Colonic mucosa (tissue), 4 donors: ENCODE results near the gene DUSP15. TPM values are rescaled to one million over a fixed set of nuclear protein-coding genes. Genes with fewer than 3 reads are reported as not detected.
"Not testable (repeated sequence)": the region's sequence is repeated elsewhere in the genome, so short reads cannot be mapped to it uniquely, and the experiment has no call there.

Experiments
- DNase-seq: peaks from one replicate; pipeline ENCODE4 v3.0.0-alpha.2; 2020
- H3K27ac ChIP-seq: fragments of 200-600 bp; one replicate; pipeline ENCODE4 v1.8.0; 2021
- H3K27me3 ChIP-seq: fragments of 200-600 bp; one replicate; pipeline ENCODE4 v1.8.0; 2021
- H3K36me3 ChIP-seq: fragments of 200-600 bp; one replicate; pipeline ENCODE4 v1.8.0; 2021
- H3K4me1 ChIP-seq: fragments of 200-600 bp; one replicate; pipeline ENCODE4 v1.8.0; 2021; ENCODE audit warnings: mild to moderate bottlenecking
- H3K4me3 ChIP-seq: fragments of 200-600 bp; one replicate; pipeline ENCODE4 v1.8.0; 2021
- H3K9ac ChIP-seq, 2 donors: one replicate each; pipeline ENCODE4 v1.7.0; 2013; ENCODE audit warnings: control low read depth in 2 of 2, low read depth in 2 of 2, low read length in 2 of 2
- H3K9me3 ChIP-seq: fragments of 200-600 bp; one replicate; pipeline ENCODE4 v1.8.0; 2021
- intact Hi-C: fragments of 100-400 bp; cut with DNase I; formaldehyde crosslinking; loops from one replicate; pipeline ENCODE4 v1.14.1; 2022
- total RNA-seq, 2 donors: library from RNA; stranded (reverse); fragmentation: NEBNext Ultra II Directional in 1 of 2; extraction: Animal tissue kit (Norgen Biotek cat#: 25700) in 1 of 2; gene quantifications; one replicate each; pipeline ENCODE4 v1.2.1, GENCODE V29; 2021
- TF ChIP-seq, protein P1 (sequence below): fragments of 200-600 bp; IDR thresholded peaks from one replicate; pipeline ENCODE4 v1.8.0; 2022; ENCODE audit warnings: antibody characterized with exemption, mild to moderate bottlenecking
- donor health status: healthy.
- donor health status: DM: no; HTN: no; CAD: no.
- donor health status: DM: no; HTN: no; CAD: no.

The DUSP15 gene
- total RNA-seq, 2 donors from 2014 or later = 0.59 to 0.74 TPM

- no peaks in the 10 kb centered on the region for H3K9me3 ChIP-seq
- no peak overlapping the region for H3K27ac ChIP-seq
- H3K4me3 ChIP-seq = no peak overlapping the region
- intact Hi-C loops = no loop called here
- no peak overlapping the region for H3K9ac ChIP-seq
- DNase-seq = no peak
- TF ChIP-seq, protein P1, sequence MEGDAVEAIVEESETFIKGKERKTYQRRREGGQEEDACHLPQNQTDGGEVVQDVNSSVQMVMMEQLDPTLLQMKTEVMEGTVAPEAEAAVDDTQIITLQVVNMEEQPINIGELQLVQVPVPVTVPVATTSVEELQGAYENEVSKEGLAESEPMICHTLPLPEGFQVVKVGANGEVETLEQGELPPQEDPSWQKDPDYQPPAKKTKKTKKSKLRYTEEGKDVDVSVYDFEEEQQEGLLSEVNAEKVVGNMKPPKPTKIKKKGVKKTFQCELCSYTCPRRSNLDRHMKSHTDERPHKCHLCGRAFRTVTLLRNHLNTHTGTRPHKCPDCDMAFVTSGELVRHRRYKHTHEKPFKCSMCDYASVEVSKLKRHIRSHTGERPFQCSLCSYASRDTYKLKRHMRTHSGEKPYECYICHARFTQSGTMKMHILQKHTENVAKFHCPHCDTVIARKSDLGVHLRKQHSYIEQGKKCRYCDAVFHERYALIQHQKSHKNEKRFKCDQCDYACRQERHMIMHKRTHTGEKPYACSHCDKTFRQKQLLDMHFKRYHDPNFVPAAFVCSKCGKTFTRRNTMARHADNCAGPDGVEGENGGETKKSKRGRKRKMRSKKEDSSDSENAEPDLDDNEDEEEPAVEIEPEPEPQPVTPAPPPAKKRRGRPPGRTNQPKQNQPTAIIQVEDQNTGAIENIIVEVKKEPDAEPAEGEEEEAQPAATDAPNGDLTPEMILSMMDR = no peak
- H3K27me3 ChIP-seq = no peaks in the 10 kb centered on the region
- no peaks in the 10 kb centered on the region for H3K36me3 ChIP-seq
- no peaks in the 10 kb centered on the region for H3K4me1 ChIP-seq
Measured at GRCh38 chr20:31831211-31831610, 39.1 kb downstream of the DUSP15 start.

DNA sequence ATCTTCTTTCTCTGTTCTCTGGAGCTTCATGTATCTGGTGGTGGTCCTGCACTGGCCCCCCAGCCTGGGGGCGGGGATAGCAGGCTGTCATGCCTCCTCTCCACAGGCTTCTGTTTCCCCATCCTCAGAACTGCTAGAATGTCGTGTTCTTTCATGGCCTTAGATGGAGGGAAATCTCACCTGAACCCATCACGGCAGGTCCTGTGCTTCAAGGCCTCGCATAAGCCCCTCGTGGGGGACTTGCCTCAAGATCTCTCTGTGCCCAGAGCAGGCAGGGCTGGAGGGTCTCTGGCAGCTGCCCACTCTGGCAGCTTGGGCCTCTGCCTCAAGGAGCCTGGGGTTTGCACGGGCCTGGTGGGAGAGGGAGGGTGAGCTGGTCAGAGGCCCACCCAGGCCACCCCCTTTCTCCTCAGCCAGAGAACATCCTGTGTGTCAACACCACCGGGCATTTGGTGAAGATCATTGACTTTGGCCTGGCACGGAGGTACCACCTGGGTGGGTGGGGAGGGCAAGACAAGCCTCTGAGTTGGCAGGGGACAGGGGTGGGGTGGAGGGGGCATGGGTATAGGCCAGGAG, 39.8 kb downstream of the DUSP15 start:
- Histone ChIP-seq H3K27me3 (no peaks in the 10 kb centered on the region), H3K27ac (no peak overlapping the region), H3K9ac (no peak overlapping the region), H3K36me3 (no peaks in the 10 kb centered on the region), H3K4me3 (no peak overlapping the region), H3K9me3 (no peaks in the 10 kb centered on the region), H3K4me1 (no peaks in the 10 kb centered on the region)
- intact Hi-C loops = no loop called here
- TF ChIP-seq, protein P1 = no peak
- DNase-seq = no peak

- Histone ChIP-seq H3K36me3 (no peaks in the 10 kb centered on the region), H3K9me3 (no peaks in the 10 kb centered on the region), H3K4me1 (no peaks in the 10 kb centered on the region), H3K27me3 (no peaks in the 10 kb centered on the region), H3K4me3 (no peak overlapping the region), H3K27ac (no peak overlapping the region), H3K9ac (no peak overlapping the region)
- TF ChIP-seq, protein P1 = no peak
- DNase-seq = no peak
- intact Hi-C loops = no loop called here
Measured at GRCh38 chr20:31829731-31830130, 40.6 kb downstream of the DUSP15 start.

GRCh38 chr20:31828016-31828415, 42.3 kb downstream of the DUSP15 start:
- H3K36me3 ChIP-seq, intact Hi-C loops, H3K27me3 ChIP-seq, H3K27ac ChIP-seq, DNase-seq, H3K4me1 ChIP-seq, H3K9me3 ChIP-seq, H3K4me3 ChIP-seq, H3K9ac ChIP-seq: not testable (repeated sequence)

- H3K36me3 ChIP-seq = no peaks in the 10 kb centered on the region
- H3K27me3 ChIP-seq = no peaks in the 10 kb centered on the region
- no peak for DNase-seq
- no peak overlapping the region for H3K27ac ChIP-seq
- intact Hi-C loops = no loop called here
- no peak overlapping the region for H3K4me3 ChIP-seq
- H3K9me3 ChIP-seq = no peaks in the 10 kb centered on the region
- no peaks in the 10 kb centered on the region for H3K4me1 ChIP-seq
- no peak overlapping the region for H3K9ac ChIP-seq
- TF ChIP-seq, protein P1 = no peak
Measured at GRCh38 chr20:31827059-31827458, 43.3 kb downstream of the DUSP15 start.

DNA sequence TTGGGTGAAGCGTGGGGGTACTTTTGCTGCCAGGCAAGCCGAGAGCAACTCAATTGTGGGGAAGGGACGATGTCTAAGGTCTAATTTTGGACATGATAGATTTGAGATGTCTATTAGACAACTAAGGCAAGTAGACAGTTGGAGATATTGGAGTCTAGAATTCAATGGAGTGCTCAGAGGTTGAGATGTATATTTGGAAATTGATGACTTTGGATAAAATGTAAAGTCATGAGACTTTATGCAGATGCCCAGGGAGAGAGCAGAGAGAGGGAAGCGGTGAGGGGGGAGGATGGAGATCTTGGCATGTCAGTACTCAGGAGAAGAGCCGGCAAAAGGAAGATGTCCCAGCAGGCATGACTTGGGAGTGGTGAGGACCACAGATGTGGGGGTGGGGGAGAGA, 44.3 kb downstream of the DUSP15 start:
- no peaks in the 10 kb centered on the region for H3K4me1 ChIP-seq
- H3K36me3 ChIP-seq = no peaks in the 10 kb centered on the region
- no peak overlapping the region for H3K27ac ChIP-seq
- no peak overlapping the region for H3K9ac ChIP-seq
- H3K27me3 ChIP-seq = no peaks in the 10 kb centered on the region
- TF ChIP-seq, protein P1 = no peak
- H3K9me3 ChIP-seq = no peaks in the 10 kb centered on the region
- DNase-seq = no peak
- H3K4me3 ChIP-seq = no peak overlapping the region
- intact Hi-C loops = no loop called here
